HL-60 (cell line): ENCODE results near the gene NINJ2.

ENCODE experiments used
- DNase-seq, 2 experiments: peaks; one replicate each; pipeline ENCODE4 v3.0.0-alpha.2; 2010 to 2020; ENCODE audit warnings: low read depth in 1 of 2, low spot score in 1 of 2
- H3K27ac ChIP-seq: fragments of 250-450 bp; sonication (Bioruptor Pico); replicated peaks from 2 replicates; pipeline ENCODE4 v1.5.1; 2020; ENCODE audit warnings: mild to moderate bottlenecking, moderate library complexity
- H3K27me3 ChIP-seq: fragments of 250-450 bp; sonication (Bioruptor Pico); 2 replicates; pipeline ENCODE4 v1.5.1; 2021; ENCODE audit warnings: mild to moderate bottlenecking, moderate library complexity; ENCODE audit not compliant: insufficient read depth, poor library complexity, severe bottlenecking
- H3K4me3 ChIP-seq: replicated peaks from 2 replicates; pipeline ENCODE4 v1.5.1; 2011; ENCODE audit warnings: mild to moderate bottlenecking, control low read depth, low read length; ENCODE audit not compliant: insufficient read depth
- CTCF ChIP-seq: IDR thresholded peaks from one replicate; pipeline ENCODE4 v1.5.1; 2011; ENCODE audit warnings: low read length, control low read depth, inconsistent platforms; ENCODE audit not compliant: insufficient read depth
- GABPA ChIP-seq: IDR thresholded peaks from 2 replicates; pipeline ENCODE4 v1.6.1; 2012; ENCODE audit warnings: low read depth
- POLR2AphosphoS5 ChIP-seq: IDR thresholded peaks from 2 replicates; pipeline ENCODE4 v1.6.1; 2012; ENCODE audit warnings: low read depth
- REST ChIP-seq: IDR thresholded peaks from 2 replicates; pipeline ENCODE4 v1.6.1; 2012; ENCODE audit warnings: low read depth; ENCODE audit not compliant: insufficient replicate concordance
- SPI1 ChIP-seq: IDR thresholded peaks from 2 replicates; pipeline ENCODE4 v1.6.1; 2012; ENCODE audit warnings: low read depth, mild to moderate bottlenecking, borderline replicate concordance

The NINJ2 gene

DNA sequence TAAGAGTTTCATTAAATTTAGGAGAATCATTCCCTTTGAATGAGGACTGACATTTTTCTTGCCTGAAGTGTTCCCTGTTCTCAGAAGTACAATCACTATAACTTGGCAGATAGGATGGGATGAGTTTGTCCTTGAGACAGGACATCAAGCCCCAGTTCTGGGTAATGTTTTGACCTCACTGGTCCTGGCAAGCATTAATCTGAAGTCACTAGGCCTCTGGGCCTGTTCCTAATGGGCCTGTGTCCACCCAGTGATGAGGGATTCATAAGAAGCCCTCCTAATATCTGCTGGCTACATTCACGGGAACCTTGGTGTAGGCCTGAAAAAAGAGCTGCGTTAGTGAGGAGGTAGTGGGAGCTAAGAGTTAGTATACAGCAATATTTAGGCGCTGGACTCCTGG is 37.2 kb downstream of the NINJ2 start:
- no peaks in the 10 kb centered on the region for H3K27me3 ChIP-seq
- H3K4me3 ChIP-seq, result no peak overlapping the region
- H3K27ac ChIP-seq, result no peak overlapping the region
- DNase-seq, result no peak
- no peak for TF ChIP-seq POLR2AphosphoS5
- TF ChIP-seq SPI1, result no peak
- no peak for TF ChIP-seq CTCF

DNA sequence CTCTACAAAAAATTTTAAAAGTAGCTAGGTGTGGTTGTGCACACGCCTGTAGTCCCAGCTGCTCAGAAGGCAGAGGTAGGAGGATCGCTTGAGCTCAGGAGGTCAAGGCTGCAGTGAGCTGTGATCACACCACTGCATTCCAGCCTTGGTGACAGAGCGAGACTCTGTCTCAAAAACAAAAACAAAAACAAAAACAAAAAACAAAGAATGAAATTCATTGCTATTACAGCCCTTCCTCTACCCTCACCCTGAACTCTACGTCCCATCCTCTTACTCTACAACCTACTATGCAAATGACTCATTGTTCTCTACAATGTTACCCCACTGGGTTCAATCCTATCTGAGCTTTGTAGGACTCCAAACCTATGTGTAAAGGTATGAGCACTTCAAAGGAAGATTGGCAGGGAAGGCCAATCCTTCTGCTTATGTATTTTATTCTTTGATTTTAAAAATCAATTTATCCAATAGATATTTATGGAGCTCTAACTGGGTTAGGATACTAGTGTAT is 39.3 kb downstream of the NINJ2 start:
- no peaks in the 10 kb centered on the region for H3K27me3 ChIP-seq
- no peak overlapping the region for H3K27ac ChIP-seq
- TF ChIP-seq REST (no peak), GABPA (no peak), CTCF (no peak), POLR2AphosphoS5 (no peak), SPI1 (no peak)
- DNase-seq, result no peak
- no peak overlapping the region for H3K4me3 ChIP-seq

GRCh38 chr12:623172-623864 is 39.9 kb downstream of the NINJ2 start:
- H3K27me3 ChIP-seq, result no peaks in the 10 kb centered on the region
- no peak for TF ChIP-seq REST
- no peak for DNase-seq
- H3K4me3 ChIP-seq, result no peak overlapping the region
- H3K27ac ChIP-seq, result no peak overlapping the region; the same call in 1 of the 2 replicates

DNA sequence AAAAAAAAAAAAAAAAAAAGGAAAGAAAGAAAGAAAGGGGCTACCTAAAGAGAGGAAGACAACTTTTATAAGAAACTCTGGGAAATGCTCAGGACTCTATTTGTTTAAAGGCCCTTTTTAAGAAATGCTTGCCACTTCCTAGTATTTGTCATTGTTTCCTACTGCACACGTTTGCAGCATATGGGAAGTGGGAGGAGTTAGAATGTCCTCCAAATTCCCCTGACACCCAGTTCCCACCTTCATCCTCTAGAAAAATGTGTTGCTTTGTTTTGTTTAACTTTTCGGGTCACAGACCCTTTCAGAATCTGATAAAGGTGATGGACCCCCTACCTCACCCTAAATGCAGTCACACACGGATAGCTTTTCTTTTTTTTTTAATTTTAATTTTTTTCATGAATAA is 40.8 kb downstream of the NINJ2 start:
- Histone ChIP-seq H3K27ac (peak overlapping the region; percentile 1), H3K27me3 (no peaks in the 10 kb centered on the region), H3K4me3 (no peak overlapping the region)
- DNase-seq, result peak in 1 of 2 experiments; percentile 41
- TF ChIP-seq REST (no peak), GABPA (no peak), SPI1 (peak; percentile 75; the same call in 1 of the 2 replicates)
